Measurements from ENCODE around the gene CCR7. TPM values are rescaled to one million over a fixed set of nuclear protein-coding genes. Genes with fewer than 3 reads are reported as not detected.

The CCR7 gene
- total and polyA plus RNA-seq, 2 of the 13 experiments (the other 11 are each of a cell fraction or from before 2014, with no cell fraction given), result 0.04 to 0.53 TPM

DNA sequence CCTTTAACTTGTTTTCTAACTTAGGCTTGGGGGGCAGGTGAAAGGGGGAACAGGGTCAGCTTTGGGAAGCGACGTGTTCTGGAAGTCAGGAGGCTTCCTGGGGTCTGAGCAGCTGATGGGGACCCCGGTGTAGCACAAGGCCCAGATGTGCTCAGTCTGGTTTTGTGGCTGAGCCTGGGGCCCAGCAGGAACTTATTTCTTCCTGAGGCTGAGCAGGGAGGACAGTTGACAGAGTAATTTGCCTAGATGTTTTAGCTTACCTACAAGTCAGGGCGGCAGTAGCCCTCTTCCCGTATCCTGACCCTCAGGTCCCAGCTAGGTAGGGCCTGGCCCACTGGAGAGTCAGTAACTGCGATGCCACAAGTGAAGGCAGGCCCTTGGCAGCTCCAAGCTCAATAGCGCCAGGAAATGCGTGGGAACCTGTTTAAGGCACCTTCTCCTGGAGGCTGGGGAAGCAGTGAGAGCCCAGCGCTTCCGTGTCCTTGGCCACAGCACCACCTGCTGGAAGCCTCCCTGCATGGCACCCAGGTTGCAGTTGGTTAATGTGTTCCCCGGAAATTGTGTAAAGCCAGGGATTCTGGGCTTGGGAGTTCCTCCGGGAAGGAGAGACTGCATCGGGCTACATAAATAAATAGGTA is 5.2 kb downstream of the CCR7 start (continued):
- TF ChIP-seq ZMAT3 (CRISPR knock-in tag; conservative IDR thresholded peaks at IDR 0.05) (peak; percentile 45; the same call in 1 of the 2 replicates), SRY (CRISPR knock-in tag; IDR thresholded peaks at IDR 0.05) (peak; percentile 55; the same call in 1 of the 2 replicates), MAFK (conservative IDR thresholded peaks at IDR 0.05 in 1 of 2, IDR thresholded peaks at IDR 0.05 in 1 of 2; ENCODE audit: low read length in 2 of 2) (0 out of 4 replicates have a peak, but pooled peaks of 1 of the 2 experiments have one; percentile 0), ERF (CRISPR knock-in tag; IDR thresholded peaks at IDR 0.05) (peak; percentile 98), PHF21A (CRISPR knock-in tag; IDR thresholded peaks at IDR 0.05) (peak; percentile 52; the same call in 1 of the 2 replicates), ZNF441 (CRISPR knock-in tag; IDR thresholded peaks at IDR 0.05; ENCODE audit: borderline replicate concordance) (no peak), ZNF501 (CRISPR knock-in tag; IDR thresholded peaks at IDR 0.05) (peak; percentile 93), NFKBIZ (CRISPR knock-in tag; IDR thresholded peaks at IDR 0.05) (no peak), ZNF33B (CRISPR knock-in tag; IDR thresholded peaks at IDR 0.05) (no peak), HOXA3 (CRISPR knock-in tag; IDR thresholded peaks at IDR 0.05) (peak; percentile 76), CREM (IDR thresholded peaks at IDR 0.05) (peak; percentile 13; the same call in 1 of the 2 replicates), CREM (CRISPR knock-in tag; IDR thresholded peaks at IDR 0.05) (no peak), ZNF883 (CRISPR knock-in tag; IDR thresholded peaks at IDR 0.05; ENCODE audit: not compliant biosample characterization) (peak; percentile 80), LCORL (IDR thresholded peaks at IDR 0.05) (no peak), LCORL (CRISPR knock-in tag; IDR thresholded peaks at IDR 0.05) (peak; percentile 87), RAD21 (CRISPR knock-in tag; IDR thresholded peaks at IDR 0.05) (peak; percentile 100), ZBTB20 (CRISPR knock-in tag; IDR thresholded peaks at IDR 0.05; ENCODE audit: borderline replicate concordance, low read depth) (0 out of 2 replicates have a peak, but pooled peaks have one; percentile 49), JDP2 (CRISPR knock-in tag; IDR thresholded peaks at IDR 0.05; ENCODE audit: borderline replicate concordance) (no peak), ZNF598 (CRISPR knock-in tag; IDR thresholded peaks at IDR 0.05; ENCODE audit: borderline replicate concordance) (peak; percentile 90; the same call in 1 of the 2 replicates)
- TF ChIP-seq, protein P1, sequence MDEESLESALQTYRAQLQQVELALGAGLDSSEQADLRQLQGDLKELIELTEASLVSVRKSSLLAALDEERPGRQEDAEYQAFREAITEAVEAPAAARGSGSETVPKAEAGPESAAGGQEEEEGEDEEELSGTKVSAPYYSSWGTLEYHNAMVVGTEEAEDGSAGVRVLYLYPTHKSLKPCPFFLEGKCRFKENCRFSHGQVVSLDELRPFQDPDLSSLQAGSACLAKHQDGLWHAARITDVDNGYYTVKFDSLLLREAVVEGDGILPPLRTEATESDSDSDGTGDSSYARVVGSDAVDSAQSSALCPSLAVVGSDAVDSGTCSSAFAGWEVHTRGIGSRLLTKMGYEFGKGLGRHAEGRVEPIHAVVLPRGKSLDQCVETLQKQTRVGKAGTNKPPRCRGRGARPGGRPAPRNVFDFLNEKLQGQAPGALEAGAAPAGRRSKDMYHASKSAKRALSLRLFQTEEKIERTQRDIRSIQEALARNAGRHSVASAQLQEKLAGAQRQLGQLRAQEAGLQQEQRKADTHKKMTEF (CRISPR knock-in tag; IDR thresholded peaks at IDR 0.05), result peak; percentile 85
- TF ChIP-seq, protein P2, sequence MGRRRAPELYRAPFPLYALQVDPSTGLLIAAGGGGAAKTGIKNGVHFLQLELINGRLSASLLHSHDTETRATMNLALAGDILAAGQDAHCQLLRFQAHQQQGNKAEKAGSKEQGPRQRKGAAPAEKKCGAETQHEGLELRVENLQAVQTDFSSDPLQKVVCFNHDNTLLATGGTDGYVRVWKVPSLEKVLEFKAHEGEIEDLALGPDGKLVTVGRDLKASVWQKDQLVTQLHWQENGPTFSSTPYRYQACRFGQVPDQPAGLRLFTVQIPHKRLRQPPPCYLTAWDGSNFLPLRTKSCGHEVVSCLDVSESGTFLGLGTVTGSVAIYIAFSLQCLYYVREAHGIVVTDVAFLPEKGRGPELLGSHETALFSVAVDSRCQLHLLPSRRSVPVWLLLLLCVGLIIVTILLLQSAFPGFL (CRISPR knock-in tag; IDR thresholded peaks at IDR 0.05), result no peak
- TF ChIP-seq, protein P3, sequence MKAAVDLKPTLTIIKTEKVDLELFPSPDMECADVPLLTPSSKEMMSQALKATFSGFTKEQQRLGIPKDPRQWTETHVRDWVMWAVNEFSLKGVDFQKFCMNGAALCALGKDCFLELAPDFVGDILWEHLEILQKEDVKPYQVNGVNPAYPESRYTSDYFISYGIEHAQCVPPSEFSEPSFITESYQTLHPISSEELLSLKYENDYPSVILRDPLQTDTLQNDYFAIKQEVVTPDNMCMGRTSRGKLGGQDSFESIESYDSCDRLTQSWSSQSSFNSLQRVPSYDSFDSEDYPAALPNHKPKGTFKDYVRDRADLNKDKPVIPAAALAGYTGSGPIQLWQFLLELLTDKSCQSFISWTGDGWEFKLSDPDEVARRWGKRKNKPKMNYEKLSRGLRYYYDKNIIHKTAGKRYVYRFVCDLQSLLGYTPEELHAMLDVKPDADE (CRISPR knock-in tag; IDR thresholded peaks at IDR 0.05), result no peak
- TF ChIP-seq, protein P4, sequence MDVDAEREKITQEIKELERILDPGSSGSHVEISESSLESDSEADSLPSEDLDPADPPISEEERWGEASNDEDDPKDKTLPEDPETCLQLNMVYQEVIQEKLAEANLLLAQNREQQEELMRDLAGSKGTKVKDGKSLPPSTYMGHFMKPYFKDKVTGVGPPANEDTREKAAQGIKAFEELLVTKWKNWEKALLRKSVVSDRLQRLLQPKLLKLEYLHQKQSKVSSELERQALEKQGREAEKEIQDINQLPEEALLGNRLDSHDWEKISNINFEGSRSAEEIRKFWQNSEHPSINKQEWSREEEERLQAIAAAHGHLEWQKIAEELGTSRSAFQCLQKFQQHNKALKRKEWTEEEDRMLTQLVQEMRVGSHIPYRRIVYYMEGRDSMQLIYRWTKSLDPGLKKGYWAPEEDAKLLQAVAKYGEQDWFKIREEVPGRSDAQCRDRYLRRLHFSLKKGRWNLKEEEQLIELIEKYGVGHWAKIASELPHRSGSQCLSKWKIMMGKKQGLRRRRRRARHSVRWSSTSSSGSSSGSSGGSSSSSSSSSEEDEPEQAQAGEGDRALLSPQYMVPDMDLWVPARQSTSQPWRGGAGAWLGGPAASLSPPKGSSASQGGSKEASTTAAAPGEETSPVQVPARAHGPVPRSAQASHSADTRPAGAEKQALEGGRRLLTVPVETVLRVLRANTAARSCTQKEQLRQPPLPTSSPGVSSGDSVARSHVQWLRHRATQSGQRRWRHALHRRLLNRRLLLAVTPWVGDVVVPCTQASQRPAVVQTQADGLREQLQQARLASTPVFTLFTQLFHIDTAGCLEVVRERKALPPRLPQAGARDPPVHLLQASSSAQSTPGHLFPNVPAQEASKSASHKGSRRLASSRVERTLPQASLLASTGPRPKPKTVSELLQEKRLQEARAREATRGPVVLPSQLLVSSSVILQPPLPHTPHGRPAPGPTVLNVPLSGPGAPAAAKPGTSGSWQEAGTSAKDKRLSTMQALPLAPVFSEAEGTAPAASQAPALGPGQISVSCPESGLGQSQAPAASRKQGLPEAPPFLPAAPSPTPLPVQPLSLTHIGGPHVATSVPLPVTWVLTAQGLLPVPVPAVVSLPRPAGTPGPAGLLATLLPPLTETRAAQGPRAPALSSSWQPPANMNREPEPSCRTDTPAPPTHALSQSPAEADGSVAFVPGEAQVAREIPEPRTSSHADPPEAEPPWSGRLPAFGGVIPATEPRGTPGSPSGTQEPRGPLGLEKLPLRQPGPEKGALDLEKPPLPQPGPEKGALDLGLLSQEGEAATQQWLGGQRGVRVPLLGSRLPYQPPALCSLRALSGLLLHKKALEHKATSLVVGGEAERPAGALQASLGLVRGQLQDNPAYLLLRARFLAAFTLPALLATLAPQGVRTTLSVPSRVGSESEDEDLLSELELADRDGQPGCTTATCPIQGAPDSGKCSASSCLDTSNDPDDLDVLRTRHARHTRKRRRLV (CRISPR knock-in tag; IDR thresholded peaks at IDR 0.05), result no peak
